Osteoblast (primary cell): ENCODE results near the gene CNNM3. TPM values are rescaled to one million over a fixed set of nuclear protein-coding genes. Genes with fewer than 3 reads are reported as not detected.

Experiments
- DNase-seq: peaks from one replicate; pipeline ENCODE4 v3.0.0; 2011; ENCODE audit warnings: low spot score, mixed read lengths; ENCODE audit not compliant: insufficient read length; ENCODE audit errors: missing footprints
- H2AFZ ChIP-seq: 2 replicates; pipeline ENCODE4 v1.6.0; 2011; ENCODE audit warnings: mild to moderate bottlenecking, low read length
- H3K27ac ChIP-seq: 2 replicates; pipeline ENCODE4 v1.5.1; 2011; ENCODE audit warnings: mild to moderate bottlenecking, low read depth, low read length, moderate library complexity
- H3K27me3 ChIP-seq: 2 replicates; pipeline ENCODE4 v1.6.0; 2012; ENCODE audit warnings: mild to moderate bottlenecking, control low read depth, inconsistent platforms, low read length, moderate library complexity; ENCODE audit not compliant: insufficient read depth
- H3K36me3 ChIP-seq: 2 replicates; pipeline ENCODE4 v1.5.1; 2011; ENCODE audit warnings: mild to moderate bottlenecking, low read length, control low read depth, moderate library complexity; ENCODE audit not compliant: insufficient read depth
- H3K4me1 ChIP-seq: 2 replicates; pipeline ENCODE4 v1.5.1; 2011; ENCODE audit warnings: mild to moderate bottlenecking, low read length, control low read depth, moderate library complexity; ENCODE audit not compliant: insufficient read depth
- H3K4me2 ChIP-seq: 2 replicates; pipeline ENCODE4 v1.6.0; 2011; ENCODE audit warnings: mild to moderate bottlenecking, low read length; ENCODE audit not compliant: insufficient read depth
- H3K4me3 ChIP-seq: fragments of 200-600 bp; sonication (generic); 3 replicates; pipeline ENCODE4 v1.5.1; 2012; ENCODE audit warnings: mild to moderate bottlenecking, low read length, inconsistent platforms; ENCODE audit not compliant: insufficient read depth
- H3K79me2 ChIP-seq: 2 replicates; pipeline ENCODE4 v1.6.0; 2012; ENCODE audit warnings: mild to moderate bottlenecking, low read length, control low read depth, inconsistent platforms; ENCODE audit not compliant: insufficient read depth
- H3K9me3 ChIP-seq: 2 replicates; pipeline ENCODE4 v1.5.1; 2011; ENCODE audit warnings: low read depth, low read length, control low read depth
- H4K20me1 ChIP-seq: 2 replicates; pipeline ENCODE4 v1.6.0; 2012; ENCODE audit warnings: mild to moderate bottlenecking, low read length, control low read depth; ENCODE audit not compliant: insufficient read depth
- total RNA-seq: library from RNA; depleted of rRNA; stranded (reverse); fragments of >200 nt; gene quantifications from 2 replicates; pipeline ENCODE4 v1.2.3, GENCODE V29; 2012
- TF ChIP-seq, protein P1 (sequence below): IDR thresholded peaks from 2 replicates; pipeline ENCODE4 v1.5.1; 2011; ENCODE audit warnings: mild to moderate bottlenecking, low read depth, low read length, moderate library complexity; ENCODE audit errors: extremely low read depth

Gene CNNM3
- total RNA-seq, 1 donor: 8.7 TPM

DNA sequence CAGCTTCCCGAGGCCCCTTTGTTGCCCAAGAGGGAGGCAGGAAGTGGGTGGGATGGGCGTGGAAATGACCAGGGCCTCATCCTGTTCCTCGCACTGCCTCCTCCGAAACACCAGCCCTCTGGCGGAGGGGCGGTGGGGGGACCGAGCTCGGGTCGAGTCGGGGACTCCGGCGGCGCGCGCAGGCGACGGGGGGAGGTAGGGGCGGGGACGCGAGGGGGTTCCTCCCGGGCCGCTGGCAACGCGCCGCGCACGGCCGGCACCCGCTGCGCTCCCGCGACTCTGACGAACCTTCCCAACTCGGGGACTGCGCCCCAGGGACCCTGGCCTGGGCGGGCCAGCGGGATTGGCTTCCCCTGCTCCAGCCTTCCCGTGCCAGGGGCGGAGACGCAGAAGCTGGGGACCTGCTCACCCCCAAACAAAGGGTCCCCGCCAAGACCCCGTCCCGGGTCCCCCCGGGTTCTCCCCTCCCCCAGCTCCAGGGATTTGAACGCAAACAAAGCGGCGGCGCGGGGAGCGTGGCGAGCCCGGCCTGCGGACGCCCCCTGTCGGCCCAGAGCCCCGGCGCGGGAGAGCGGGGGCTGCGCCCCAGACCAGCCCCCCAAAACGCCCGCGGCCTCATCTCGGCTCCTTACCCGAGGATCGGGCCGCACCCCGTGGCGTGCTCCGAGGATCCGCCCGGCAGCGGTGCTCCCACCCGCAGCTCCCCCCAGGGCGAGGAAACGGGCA is 52.6 kb downstream of the CNNM3 start:
- Histone ChIP-seq H2AFZ (peak overlapping the region; percentile 70), H3K9me3 (no peaks in the 10 kb centered on the region), H3K27ac (peak overlapping the region; percentile 73), H3K27me3 (no peaks in the 10 kb centered on the region), H3K4me2 (peak overlapping the region; percentile 93), H3K4me1 (peaks cover 27% of the 10 kb centered on the region), H3K4me3 (peak overlapping the region; percentile 88), H3K36me3 (peaks cover 30% of the 10 kb centered on the region), H3K79me2 (peaks cover 39% of the 10 kb centered on the region), H4K20me1 (peaks cover 40% of the 10 kb centered on the region)
- peak; percentile 100 for DNase-seq
- TF ChIP-seq, protein P1, sequence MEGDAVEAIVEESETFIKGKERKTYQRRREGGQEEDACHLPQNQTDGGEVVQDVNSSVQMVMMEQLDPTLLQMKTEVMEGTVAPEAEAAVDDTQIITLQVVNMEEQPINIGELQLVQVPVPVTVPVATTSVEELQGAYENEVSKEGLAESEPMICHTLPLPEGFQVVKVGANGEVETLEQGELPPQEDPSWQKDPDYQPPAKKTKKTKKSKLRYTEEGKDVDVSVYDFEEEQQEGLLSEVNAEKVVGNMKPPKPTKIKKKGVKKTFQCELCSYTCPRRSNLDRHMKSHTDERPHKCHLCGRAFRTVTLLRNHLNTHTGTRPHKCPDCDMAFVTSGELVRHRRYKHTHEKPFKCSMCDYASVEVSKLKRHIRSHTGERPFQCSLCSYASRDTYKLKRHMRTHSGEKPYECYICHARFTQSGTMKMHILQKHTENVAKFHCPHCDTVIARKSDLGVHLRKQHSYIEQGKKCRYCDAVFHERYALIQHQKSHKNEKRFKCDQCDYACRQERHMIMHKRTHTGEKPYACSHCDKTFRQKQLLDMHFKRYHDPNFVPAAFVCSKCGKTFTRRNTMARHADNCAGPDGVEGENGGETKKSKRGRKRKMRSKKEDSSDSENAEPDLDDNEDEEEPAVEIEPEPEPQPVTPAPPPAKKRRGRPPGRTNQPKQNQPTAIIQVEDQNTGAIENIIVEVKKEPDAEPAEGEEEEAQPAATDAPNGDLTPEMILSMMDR: peak; percentile 45

DNA sequence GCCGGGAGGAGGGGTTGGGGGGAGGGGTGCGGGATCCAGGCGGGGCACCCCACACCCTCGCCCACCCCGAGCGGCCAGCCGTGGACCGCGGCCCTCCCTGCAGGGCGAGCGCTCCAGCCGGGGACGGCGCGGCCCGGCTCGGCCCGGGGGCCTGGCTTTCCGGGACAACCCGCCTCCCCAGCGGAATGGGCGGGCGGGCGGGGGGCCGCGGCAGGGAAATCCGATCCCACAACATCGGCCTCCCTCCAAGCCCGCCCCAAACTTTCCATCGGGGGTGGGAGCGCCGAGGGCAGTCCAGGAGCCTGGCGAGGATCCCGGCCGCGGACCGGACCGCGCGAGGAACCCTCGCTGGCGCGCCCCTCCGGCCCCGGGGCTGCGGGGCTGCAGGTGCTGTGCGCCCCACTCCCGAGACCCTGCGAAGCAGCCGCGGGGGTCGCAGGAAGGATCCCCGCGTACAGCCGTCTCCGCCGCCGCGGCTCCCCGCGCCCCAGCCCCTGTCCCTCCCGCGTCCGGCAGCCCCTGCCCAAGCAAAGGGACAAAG is 53.3 kb downstream of the CNNM3 start:
- peak overlapping the region; percentile 88 for H3K4me3 ChIP-seq
- H2AFZ ChIP-seq: no peak overlapping the region
- peak overlapping the region; percentile 93 for H3K4me2 ChIP-seq
- no peaks in the 10 kb centered on the region for H3K27me3 ChIP-seq
- peak overlapping the region; percentile 73 for H3K27ac ChIP-seq
- H3K4me1 ChIP-seq: peaks cover 32% of the 10 kb centered on the region
- peaks cover 38% of the 10 kb centered on the region for H4K20me1 ChIP-seq
- H3K79me2 ChIP-seq: peaks cover 39% of the 10 kb centered on the region
- peak; percentile 97 for DNase-seq
- TF ChIP-seq, protein P1: no peak
- H3K36me3 ChIP-seq: peaks cover 24% of the 10 kb centered on the region
- H3K9me3 ChIP-seq: no peaks in the 10 kb centered on the region

DNA sequence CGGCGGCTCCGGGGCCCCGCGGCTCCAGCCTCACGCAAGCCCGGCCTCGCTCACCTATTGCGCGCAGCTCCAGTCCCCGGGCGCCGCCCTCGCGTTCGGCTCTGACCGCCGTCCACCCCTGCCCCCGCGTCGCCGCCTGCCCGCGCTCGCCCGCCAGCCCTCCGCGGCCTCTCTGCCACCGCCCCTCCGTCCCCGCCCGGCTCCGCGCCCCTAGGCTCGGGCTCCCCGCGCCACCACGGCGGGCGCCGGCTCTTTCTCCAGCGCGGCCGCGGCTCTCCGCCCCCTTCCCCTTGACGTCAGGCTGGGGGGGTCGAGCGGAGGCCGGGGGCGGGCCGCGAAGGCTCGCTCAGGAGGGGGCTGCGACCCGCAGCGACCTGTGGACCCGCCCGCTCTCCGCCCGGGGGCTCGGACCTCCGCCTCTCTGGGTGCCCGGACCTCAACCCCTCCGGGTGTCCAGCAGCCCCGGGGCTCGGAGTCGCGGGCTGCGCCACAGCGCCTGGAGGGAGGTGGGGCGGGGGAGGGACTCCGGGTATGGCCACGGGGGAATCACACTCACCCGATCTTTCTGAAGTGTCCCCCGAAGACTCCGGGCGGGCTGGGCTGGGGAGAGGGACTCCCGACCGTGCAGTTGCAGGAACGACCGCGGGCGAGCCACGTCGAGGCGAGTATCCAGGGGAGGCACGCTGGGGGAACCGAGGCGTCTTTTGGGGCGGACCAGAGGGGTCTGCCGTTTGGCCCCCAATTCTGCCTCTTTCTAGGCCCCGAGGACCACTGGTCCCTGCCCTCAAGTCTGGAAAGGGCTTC is 54.0 kb downstream of the CNNM3 start, which contains the start of gene SEMA4C:
SEMA4C (minus strand) TSS at position 259 of the 804 bp plus-strand sequence. CDS start 2,194 bp downstream, outside the sequence.
- Histone ChIP-seq H3K27me3 (no peaks in the 10 kb centered on the region), H4K20me1 (peaks cover 32% of the 10 kb centered on the region), H3K9me3 (no peaks in the 10 kb centered on the region), H3K27ac (peak within 1 kb of the TSS; percentile 73), H2AFZ (peak within 1 kb of the TSS; percentile 72), H3K79me2 (peaks cover 37% of the 10 kb centered on the region), H3K4me1 (peaks cover 33% of the 10 kb centered on the region), H3K4me3 (peak within 1 kb of the TSS; percentile 88), H3K4me2 (peak within 1 kb of the TSS; percentile 93), H3K36me3 (peaks cover 17% of the 10 kb centered on the region)
- TF ChIP-seq, protein P1: no peak
- peak; percentile 93 for DNase-seq
